SK-N-SH (cell line): ENCODE measurements around the gene MYH10. TPM values are rescaled to one million over a fixed set of nuclear protein-coding genes. Genes with fewer than 3 reads are reported as not detected.

Source experiments
- CTCF ChIA-PET: fragments of 300-600, 350-600 bp; formaldehyde crosslinking; extraction: SDS; loops from one replicate; lab custom pipeline; 2021; lab: Yijun Ruan, JAX
- POLR2A ChIA-PET: fragments of 350-600 bp; sonication (Branson Sonifier 250); formaldehyde crosslinking; extraction: SDS; loops from one replicate; lab custom pipeline; 2020; ENCODE audit warnings: antibody characterized with exemption, inconsistent platforms; lab: Yijun Ruan, JAX
- DNase-seq: peaks from one replicate; pipeline ENCODE4 v3.0.0; 2012
- H2AFZ ChIP-seq: fragments of 200-600 bp; sonication (generic); 2 replicates; pipeline ENCODE4 v1.8.1; 2016; ENCODE audit warnings: antibody characterized with exemption, mild to moderate bottlenecking, low read depth
- H3F3A ChIP-seq: fragments of 200-600 bp; sonication (generic); replicated peaks from 2 replicates; pipeline ENCODE3; 2016; ENCODE audit warnings: antibody characterized with exemption, mild to moderate bottlenecking; ENCODE audit not compliant: insufficient read depth
- H3K27ac ChIP-seq, 2 experiments: fragments of 200-500 bp in 1 of 2; fragments of 200-600 bp in 1 of 2; sonication (Bioruptor generic) in 1 of 2; sonication (generic), shearing (Covaris generic) in 1 of 2; 2 replicates each; pipeline versions ENCODE4 v1.5.1 to v1.6.1; 2014 to 2016; ENCODE audit warnings: low read depth in 2 of 2, inconsistent platforms in 1 of 2, low read length in 1 of 2, mild to moderate bottlenecking in 1 of 2, mixed read lengths in 1 of 2
- H3K27me3 ChIP-seq: fragments of 200-600 bp; sonication (generic), shearing (Covaris generic); 2 replicates; pipeline ENCODE4 v1.6.1; 2016; ENCODE audit warnings: mixed run types; ENCODE audit not compliant: insufficient read depth
- H3K36me3 ChIP-seq, 2 experiments: fragments of 200-500 bp in 1 of 2; fragments of 200-600 bp in 1 of 2; sonication (Bioruptor generic) in 1 of 2; sonication (generic) in 1 of 2; replicated peaks in 1 of 2; 2 replicates each; pipeline versions ENCODE3 to v1.5.1; 2014 to 2016; ENCODE audit warnings: low read length in 1 of 2, mild to moderate bottlenecking in 1 of 2; ENCODE audit not compliant: insufficient read depth in 2 of 2, control insufficient read depth in 1 of 2
- H3K4me1 ChIP-seq, 2 experiments: fragments of 200-500 bp in 1 of 2; fragments of 200-600 bp in 1 of 2; sonication (Bioruptor generic) in 1 of 2; sonication (generic), shearing (Covaris generic) in 1 of 2; 2 replicates each; pipeline versions ENCODE4 v1.5.1 to v1.6.1; 2014 to 2016; ENCODE audit warnings: low read depth in 1 of 2, low read length in 1 of 2, mixed run types in 1 of 2; ENCODE audit not compliant: insufficient read depth in 2 of 2, control insufficient read depth in 1 of 2
- H3K4me2 ChIP-seq: fragments of 200-600 bp; sonication (generic), shearing (Covaris generic); 2 replicates; pipeline ENCODE4 v1.6.1; 2017; ENCODE audit warnings: mixed run types
- H3K4me3 ChIP-seq, 2 experiments: fragments of 200-500 bp in 1 of 2; fragments of 200-600 bp in 1 of 2; sonication (Bioruptor generic) in 1 of 2; sonication (generic), shearing (Covaris generic) in 1 of 2; 2 replicates each; pipeline versions ENCODE4 v1.5.1 to v1.8.1; 2014 to 2016; ENCODE audit warnings: low read depth in 2 of 2, inconsistent platforms in 1 of 2, low read length in 1 of 2, mild to moderate bottlenecking in 1 of 2, mixed read lengths in 1 of 2, moderate library complexity in 1 of 2
- H3K79me2 ChIP-seq: fragments of 200-600 bp; sonication (generic); 2 replicates; pipeline ENCODE4 v1.8.1; 2017; ENCODE audit warnings: mild to moderate bottlenecking; ENCODE audit not compliant: insufficient read depth
- H3K9ac ChIP-seq: fragments of 200-600 bp; sonication (generic); 2 replicates; pipeline ENCODE4 v1.6.1; 2017; ENCODE audit warnings: mixed run types
- H3K9me2 ChIP-seq: fragments of 200-600 bp; sonication (generic); 2 replicates; pipeline ENCODE4 v1.6.1; 2017; ENCODE audit warnings: mixed run types
- H3K9me3 ChIP-seq: fragments of 200-600 bp; sonication (generic); 2 replicates; pipeline ENCODE4 v1.6.1; 2017; ENCODE audit warnings: mixed run types, mild to moderate bottlenecking, moderate library complexity
- H4K20me1 ChIP-seq: fragments of 200-600 bp; sonication (generic); 2 replicates; pipeline ENCODE4 v1.6.1; 2017; ENCODE audit warnings: mild to moderate bottlenecking, mixed run types; ENCODE audit not compliant: insufficient read depth
- ELF1 ChIP-seq: IDR thresholded peaks from 2 replicates; pipeline ENCODE4 v1.4.0; 2012
- EP300 ChIP-seq, 2 experiments: IDR thresholded peaks; 2 replicates each; pipeline versions ENCODE4 v1.4.0 to v1.6.1; 2012; ENCODE audit warnings: borderline replicate concordance in 1 of 2, low read depth in 1 of 2, low read length in 1 of 2
- EZH2phosphoT487 ChIP-seq: fragments of 200-600 bp; sonication (generic); IDR thresholded peaks from 2 replicates; pipeline ENCODE4 v1.6.1; 2017; ENCODE audit warnings: low read depth, mixed run types, mild to moderate bottlenecking, antibody characterized with exemption, moderate library complexity, borderline replicate concordance
- FOXJ3 ChIP-seq: sonication (generic); formaldehyde crosslinking; IDR thresholded peaks from 2 replicates; pipeline ENCODE4 v1.5.1; 2020; ENCODE audit warnings: mild to moderate bottlenecking, missing genetic modification reagents
- FOXM1 ChIP-seq: IDR thresholded peaks from 2 replicates; pipeline ENCODE4 v1.4.0; 2012; ENCODE audit warnings: low read depth, mild to moderate bottlenecking
- GABPA ChIP-seq: IDR thresholded peaks from 2 replicates; pipeline ENCODE4 v1.4.0; 2012; ENCODE audit warnings: low read depth, mild to moderate bottlenecking
- MXI1 ChIP-seq: IDR thresholded peaks from 2 replicates; pipeline ENCODE4 v1.6.1; 2012; ENCODE audit warnings: mild to moderate bottlenecking, low read depth, low read length, improper control_type of control experiment
- NFIC ChIP-seq: IDR thresholded peaks from 2 replicates; pipeline ENCODE4 v1.4.0; 2012; ENCODE audit warnings: borderline replicate concordance
- POLR2AphosphoS5 ChIP-seq: IDR thresholded peaks from 2 replicates; pipeline ENCODE4 v1.6.1; 2012; ENCODE audit warnings: low read depth, low read length
- RAD21 ChIP-seq: IDR thresholded peaks from 2 replicates; pipeline ENCODE4 v1.6.1; 2012; ENCODE audit warnings: mild to moderate bottlenecking, low read length
- RXRA ChIP-seq: IDR thresholded peaks from 2 replicates; pipeline ENCODE4 v1.4.0; 2012; ENCODE audit warnings: low read depth, mild to moderate bottlenecking, borderline replicate concordance
- SIN3A ChIP-seq: IDR thresholded peaks from 2 replicates; pipeline ENCODE4 v1.6.1; 2012; ENCODE audit warnings: low read depth, mild to moderate bottlenecking, low read length, moderate library complexity, borderline replicate concordance
- TAF1 ChIP-seq: IDR thresholded peaks from 2 replicates; pipeline ENCODE4 v1.6.1; 2012; ENCODE audit warnings: low read depth, mild to moderate bottlenecking, low read length, moderate library complexity, borderline replicate concordance
- TCF12 ChIP-seq: IDR thresholded peaks from 2 replicates; pipeline ENCODE4 v1.4.0; 2012
- WGBS: methylation state at CpG from one replicate; pipeline ENCODE4 v1.1.6; 2017; ENCODE audit warnings: low lambda C conversion rate; 5-methylcytosine and 5-hydroxymethylcytosine counted together
- polyA plus RNA-seq, 3 experiments: library from polyadenylated mRNA; depleted of rRNA; stranded (reverse); fragments of >200 nt; gene quantifications; 2 replicates each; pipeline ENCODE4 v1.2.3, GENCODE V29; 2012
- TF ChIP-seq, protein P1 (sequence below): IDR thresholded peaks from 2 replicates; pipeline ENCODE4; 2012

MYH10 gene
- polyA plus RNA-seq, 1 of the 3 experiments (the other 2 are of a cell fraction): 64.2 TPM

DNA sequence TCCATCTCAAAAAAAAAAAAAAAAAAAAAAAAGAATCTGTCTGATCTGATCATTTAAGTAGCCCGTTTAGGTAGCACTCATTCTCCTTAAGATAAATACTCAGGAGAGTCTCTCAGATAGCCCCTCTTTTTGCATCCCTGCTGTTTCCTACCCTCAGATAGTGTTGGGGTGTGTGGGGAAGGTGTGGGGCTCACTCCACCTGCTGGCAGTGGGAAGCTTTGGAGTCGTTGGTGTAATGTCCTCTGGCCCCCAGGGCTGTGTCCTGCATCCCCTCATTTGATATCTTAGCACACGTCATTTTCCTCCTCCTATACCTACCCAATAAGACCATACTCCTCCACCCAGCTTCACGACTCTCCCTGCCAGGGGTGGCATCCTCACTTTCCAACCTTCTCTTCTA lies 20.5 kb upstream of the MYH10 start:
- TF ChIP-seq ELF1 (no peak), RAD21 (peak; percentile 18; the same call in 1 of the 2 replicates)
- no peaks in the 10 kb centered on the region for H3K27me3 ChIP-seq
- H3F3A ChIP-seq: peaks cover 7% of the 10 kb centered on the region
- 31% methylated on average over 4 of the region's 4 CpGs for WGBS
- DNase-seq: no peak
- H3K27ac ChIP-seq: no peak overlapping the region
- CTCF ChIA-PET: interaction anchor here (1.2 to 1.8 kb wide), 3 partner anchors 12 to 95 kb away, joined by 4 to 7 read pairs (median 6); no protein-coding TSS in a partner anchor
- H2AFZ ChIP-seq: no peak overlapping the region
- H3K79me2 ChIP-seq: no peaks in the 10 kb centered on the region
- H3K9me2 ChIP-seq: no peaks in the 10 kb centered on the region
- H4K20me1 ChIP-seq: no peaks in the 10 kb centered on the region
- H3K4me1 ChIP-seq: no peaks in the 10 kb centered on the region
- no peaks in the 10 kb centered on the region for H3K36me3 ChIP-seq
- no peak overlapping the region for H3K4me2 ChIP-seq
- POLR2A ChIA-PET: no interaction called here
- no peak overlapping the region for H3K4me3 ChIP-seq
- no peaks in the 10 kb centered on the region for H3K9me3 ChIP-seq
- no peak overlapping the region for H3K9ac ChIP-seq

GRCh38 chr17:8650119-8650499 lies 19.6 kb upstream of the MYH10 start:
- POLR2A ChIA-PET: no interaction called here
- TF ChIP-seq FOXJ3 (CRISPR knock-in tag) (no peak), NFIC (no peak), MXI1 (no peak), RXRA (no peak), POLR2AphosphoS5 (no peak), TCF12 (no peak), EZH2phosphoT487 (no peak), SIN3A (no peak), FOXM1 (no peak), TAF1 (no peak), GABPA (no peak), EP300 (IDR thresholded peaks at IDR 0.05; ENCODE audit: borderline replicate concordance in 1 of 2, low read depth in 1 of 2, low read length in 1 of 2) (no peak), RAD21 (no peak)
- TF ChIP-seq, protein P1, sequence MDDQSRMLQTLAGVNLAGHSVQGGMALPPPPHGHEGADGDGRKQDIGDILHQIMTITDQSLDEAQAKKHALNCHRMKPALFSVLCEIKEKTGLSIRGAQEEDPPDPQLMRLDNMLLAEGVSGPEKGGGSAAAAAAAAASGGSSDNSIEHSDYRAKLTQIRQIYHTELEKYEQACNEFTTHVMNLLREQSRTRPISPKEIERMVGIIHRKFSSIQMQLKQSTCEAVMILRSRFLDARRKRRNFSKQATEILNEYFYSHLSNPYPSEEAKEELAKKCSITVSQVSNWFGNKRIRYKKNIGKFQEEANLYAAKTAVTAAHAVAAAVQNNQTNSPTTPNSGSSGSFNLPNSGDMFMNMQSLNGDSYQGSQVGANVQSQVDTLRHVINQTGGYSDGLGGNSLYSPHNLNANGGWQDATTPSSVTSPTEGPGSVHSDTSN: no peak
- peak overlapping the region; percentile 8; the same call in 1 of the 2 replicates for H3K9ac ChIP-seq
- no peak overlapping the region for H2AFZ ChIP-seq
- no peaks in the 10 kb centered on the region for H3K36me3 ChIP-seq
- no peaks in the 10 kb centered on the region for H3K9me3 ChIP-seq
- 64% methylated on average over 1 of the region's 1 CpG for WGBS
- no peaks in the 10 kb centered on the region for H4K20me1 ChIP-seq
- no peaks in the 10 kb centered on the region for H3K4me1 ChIP-seq
- no peaks in the 10 kb centered on the region for H3K9me2 ChIP-seq
- H3K4me2 ChIP-seq: peak overlapping the region; percentile 39
- CTCF ChIA-PET: interaction anchor here (0.8 to 1.8 kb wide), 5 partner anchors 9 to 96 kb away, joined by 3 to 7 read pairs (median 3); no protein-coding TSS in a partner anchor
- H3K27ac ChIP-seq: peak overlapping the region in 1 of 2 experiments; percentile 69; a peak in 2 of 4 replicates
- peaks cover 7% of the 10 kb centered on the region for H3F3A ChIP-seq
- no peaks in the 10 kb centered on the region for H3K79me2 ChIP-seq
- DNase-seq: no peak
- H3K4me3 ChIP-seq: no peak overlapping the region
- H3K27me3 ChIP-seq: no peaks in the 10 kb centered on the region
